H1 (cell line): Measurements from ENCODE around the gene NUP42. TPM values are rescaled to one million over a fixed set of nuclear protein-coding genes. Genes with fewer than 3 reads are reported as not detected.
"Not testable (repeated sequence)": the region's sequence is repeated elsewhere in the genome, so short reads cannot be mapped to it uniquely, and the experiment has no call there.

ENCODE experiments used
- CTCF ChIA-PET: fragments of 300-600 bp; sonication (Branson Sonifier 250); formaldehyde crosslinking; loops from one replicate; lab custom pipeline; 2021; ENCODE audit not compliant: partially characterized antibody; lab: Charles Lee
- POLR2A ChIA-PET: fragments of 300-600 bp; sonication (Branson Sonifier 250); formaldehyde crosslinking; loops from one replicate; lab custom pipeline; 2021; ENCODE audit warnings: inconsistent platforms; ENCODE audit not compliant: partially characterized antibody; lab: Charles Lee
- DNase-seq, 2 experiments: peaks; one replicate each; pipeline versions ENCODE4 v3.0.0 to v3.0.0-alpha.2; 2010 to 2022; ENCODE audit warnings: low spot score in 2 of 2, low read depth in 1 of 2, mixed read lengths in 1 of 2
- FAIRE-seq: peaks from 2 replicates; lab custom pipeline; 2011; peaks lifted over from hg19 to GRCh38; lab: Jason Lieb, UNC
- H2AFZ ChIP-seq: 2 replicates; pipeline ENCODE4 v1.8.1; 2012; ENCODE audit warnings: low read length, inconsistent platforms
- H2AK5ac ChIP-seq: 2 replicates; pipeline ENCODE4 v1.6.1; 2013; ENCODE audit warnings: low read depth, low read length
- H2BK120ac ChIP-seq: replicated peaks from 2 replicates; pipeline ENCODE3; 2013; ENCODE audit warnings: low read depth, low read length, inconsistent platforms
- H2BK12ac ChIP-seq: 2 replicates; pipeline ENCODE4 v1.6.1; 2013; ENCODE audit warnings: low read depth, low read length
- H2BK15ac ChIP-seq: 2 replicates; pipeline ENCODE4 v1.6.1; 2013; ENCODE audit warnings: low read length
- H2BK20ac ChIP-seq: 2 replicates; pipeline ENCODE4 v1.6.1; 2013; ENCODE audit warnings: low read length
- H2BK5ac ChIP-seq: 2 replicates; pipeline ENCODE4 v1.6.1; 2013; ENCODE audit warnings: low read depth, low read length
- H3K14ac ChIP-seq: 2 replicates; pipeline ENCODE4 v1.6.1; 2013; ENCODE audit warnings: inconsistent platforms; ENCODE audit not compliant: insufficient read length
- H3K18ac ChIP-seq: 2 replicates; pipeline ENCODE4 v1.6.1; 2013; ENCODE audit warnings: low read length; ENCODE audit errors: extremely low read depth
- H3K23ac ChIP-seq: 2 replicates; pipeline ENCODE4 v1.6.1; 2013; ENCODE audit warnings: inconsistent platforms; ENCODE audit not compliant: insufficient read length
- H3K23me2 ChIP-seq: 2 replicates; pipeline ENCODE4 v1.6.1; 2013; ENCODE audit warnings: low read depth, low read length
- H3K27ac ChIP-seq: 2 replicates; pipeline ENCODE4 v1.6.1; 2011; ENCODE audit warnings: low read depth, low read length, inconsistent platforms
- H3K27me3 ChIP-seq, 4 experiments: replicated peaks in 1 of 4; 1 replicate in 1 of 4; 2 replicates in 3 of 4; pipeline versions ENCODE4 v1.6.1 to v1.8.1; 2011 to 2013; ENCODE audit warnings: low read length in 3 of 4, mild to moderate bottlenecking in 3 of 4, inconsistent platforms in 2 of 4, mixed read lengths in 2 of 4, moderate library complexity in 1 of 4; ENCODE audit not compliant: control insufficient read depth in 3 of 4, insufficient read depth in 3 of 4; ENCODE audit errors: extremely low read depth in 1 of 4
- H3K36me3 ChIP-seq, 4 experiments: 2 replicates each; pipeline versions ENCODE4 v1.6.1 to v1.8.1; 2011 to 2013; ENCODE audit warnings: mild to moderate bottlenecking in 4 of 4, low read length in 3 of 4, moderate library complexity in 2 of 4, control low read depth in 1 of 4, inconsistent platforms in 1 of 4; ENCODE audit not compliant: insufficient read depth in 4 of 4, control insufficient read depth in 2 of 4
- H3K4ac ChIP-seq: replicated peaks from 2 replicates; pipeline ENCODE3; 2013; ENCODE audit warnings: low read length, low read depth, mixed read lengths, inconsistent platforms; ENCODE audit not compliant: insufficient read length
- H3K4me1 ChIP-seq, 4 experiments: replicated peaks in 1 of 4; 1 replicate in 1 of 4; 2 replicates in 3 of 4; pipeline versions ENCODE4 v1.6.1 to v1.8.1; 2011 to 2013; ENCODE audit warnings: low read length in 3 of 4, inconsistent platforms in 2 of 4, mixed read lengths in 1 of 4; ENCODE audit not compliant: insufficient read depth in 4 of 4, control insufficient read depth in 3 of 4
- H3K4me2 ChIP-seq, 2 experiments: 2 replicates each; pipeline versions ENCODE4 v1.6.1 to v1.8.1; 2011 to 2013; ENCODE audit warnings: low read depth in 2 of 2, low read length in 2 of 2, control low read depth in 1 of 2, inconsistent platforms in 1 of 2, mild to moderate bottlenecking in 1 of 2; ENCODE audit not compliant: insufficient read depth in 1 of 2
- H3K4me3 ChIP-seq, 4 experiments: fragments of 200-600, 300-600 bp in 1 of 4; sonication (generic), shearing (Covaris generic), sonication (Bioruptor Twin) in 1 of 4; 2 replicates each; pipeline versions ENCODE4 v1.5.1 to v1.8.1; 2011 to 2016; ENCODE audit warnings: low read length in 4 of 4, low read depth in 3 of 4, control low read depth in 2 of 4, inconsistent platforms in 2 of 4, mild to moderate bottlenecking in 2 of 4, mixed read lengths in 1 of 4, moderate library complexity in 1 of 4; ENCODE audit not compliant: insufficient read depth in 2 of 4; ENCODE audit errors: extremely low read depth in 1 of 4
- H3K56ac ChIP-seq: replicated peaks from 2 replicates; pipeline ENCODE3; 2013; ENCODE audit warnings: low read depth, mild to moderate bottlenecking, mixed read lengths, low read length, inconsistent platforms; ENCODE audit not compliant: insufficient read length
- H3K79me1 ChIP-seq: 2 replicates; pipeline ENCODE4 v1.6.1; 2013; ENCODE audit warnings: low read depth, low read length, control low read depth
- H3K79me2 ChIP-seq, 2 experiments: 2 replicates each; pipeline versions ENCODE4 v1.6.1 to v1.8.1; 2012 to 2013; ENCODE audit warnings: low read length in 2 of 2, mild to moderate bottlenecking in 2 of 2, inconsistent platforms in 1 of 2; ENCODE audit not compliant: insufficient read depth in 2 of 2, control insufficient read depth in 1 of 2
- H3K9ac ChIP-seq, 4 experiments: replicated peaks in 1 of 4; 1 replicate in 1 of 4; 2 replicates in 3 of 4; pipeline versions ENCODE4 v1.6.1 to v1.8.1; 2011 to 2013; ENCODE audit warnings: low read depth in 3 of 4, low read length in 3 of 4, control low read depth in 2 of 4, mild to moderate bottlenecking in 2 of 4, moderate library complexity in 2 of 4, inconsistent platforms in 1 of 4; ENCODE audit errors: extremely low read depth in 1 of 4
- H3K9me3 ChIP-seq, 2 experiments: 2 replicates each; pipeline versions ENCODE4 v1.6.1 to v1.8.1; 2012 to 2013; ENCODE audit warnings: mild to moderate bottlenecking in 2 of 2, moderate library complexity in 2 of 2, control low read depth in 1 of 2, inconsistent platforms in 1 of 2, low read depth in 1 of 2, low read length in 1 of 2, mixed read lengths in 1 of 2; ENCODE audit not compliant: insufficient read depth in 2 of 2
- H4K20me1 ChIP-seq, 2 experiments: replicated peaks in 1 of 2; 2 replicates each; pipeline versions ENCODE3 to v1.8.1; 2011 to 2013; ENCODE audit warnings: inconsistent platforms in 2 of 2, low read length in 2 of 2, mild to moderate bottlenecking in 1 of 2; ENCODE audit not compliant: insufficient read depth in 2 of 2, control insufficient read depth in 1 of 2
- H4K5ac ChIP-seq: 2 replicates; pipeline ENCODE4 v1.6.1; 2013; ENCODE audit warnings: low read length, low read depth, mixed read lengths, inconsistent platforms; ENCODE audit not compliant: insufficient read length
- H4K8ac ChIP-seq: 2 replicates; pipeline ENCODE4 v1.8.0; 2013; ENCODE audit warnings: mild to moderate bottlenecking, moderate library complexity, low read length, inconsistent platforms; ENCODE audit not compliant: insufficient read depth; ENCODE audit errors: extremely low read depth
- H4K91ac ChIP-seq: replicated peaks from 2 replicates; pipeline ENCODE3; 2013; ENCODE audit warnings: low read length, mixed read lengths, inconsistent platforms; ENCODE audit not compliant: insufficient read length
- WGBS, 2 experiments: shearing (Covaris generic) in 1 of 2; methylation state at CpG; one replicate each; pipeline versions ENCODE4 v1.1.6 to v1.1.7; 2013 to 2015; ENCODE audit warnings: low lambda C conversion rate in 2 of 2, mixed read lengths in 2 of 2, inconsistent platforms in 1 of 2, low coverage in 1 of 2, missing lambda C conversion rate in 1 of 2; ENCODE audit not compliant: insufficient replicate concordance in 2 of 2, insufficient coverage in 1 of 2, insufficient read length in 1 of 2; ENCODE audit errors: extremely low coverage in 1 of 2, missing lambda C conversion rate in 1 of 2; 5-methylcytosine and 5-hydroxymethylcytosine counted together
- polyA plus RNA-seq, 7 experiments: library from polyadenylated mRNA; depleted of rRNA in 3 of 7; stranded (reverse) in 5 of 7; unstranded in 2 of 7; fragments of >200 nt in 5 of 7; fragments of 200-250 nt in 2 of 7; gene quantifications; 1 replicate in 5 of 7; 2 replicates in 1 of 7; 4 replicates in 1 of 7; pipeline versions ENCODE4 v1.2.1 to v1.2.3, GENCODE V29; 2011 to 2013; ENCODE audit warnings: missing spikeins in 2 of 7, mixed read lengths in 2 of 7
- total RNA-seq: library from RNA; stranded (reverse); fragmentation: NEBNext Ultra II Directional; extraction: Animal tissue kit (Norgen Biotek cat#: 25700); gene quantifications from 2 replicates; pipeline ENCODE4 v1.2.1, GENCODE V29; 2021

The NUP42 gene
- total and polyA plus RNA-seq, 2 of the 8 experiments (the other 6 are each of a cell fraction or from before 2014, with no cell fraction given), result 31.8 to 41.2 TPM

DNA sequence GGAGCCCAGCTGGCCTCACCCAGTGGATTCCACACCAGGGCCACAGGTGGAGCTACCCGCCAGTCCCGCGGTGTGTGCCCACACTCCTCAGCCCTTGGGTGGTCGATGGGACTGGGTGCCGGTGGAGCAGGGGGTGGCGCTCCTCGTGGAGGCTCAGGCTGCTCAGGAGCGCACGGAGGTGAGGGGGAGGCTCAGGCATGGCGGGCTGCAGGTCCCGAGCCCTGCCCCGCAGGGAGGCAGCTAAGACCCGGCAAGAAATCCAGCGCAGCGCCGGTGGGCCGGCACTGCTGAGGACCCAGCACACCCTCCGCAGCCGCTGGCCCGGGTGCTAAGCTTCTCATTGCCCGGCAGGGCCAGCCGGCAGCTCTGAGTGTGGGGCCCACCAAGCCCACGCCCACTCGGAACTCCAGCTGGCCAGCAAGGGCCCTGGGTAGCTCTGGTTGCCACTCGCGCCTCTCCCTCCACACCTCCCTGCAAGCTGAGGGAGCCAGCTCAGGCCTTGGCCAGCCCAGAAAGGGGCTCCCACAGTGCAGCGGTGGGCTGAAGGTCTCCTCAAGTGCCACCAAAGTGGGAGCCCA is 11.9 kb downstream of the NUP42 start:
- H4K8ac ChIP-seq, H3K9me3 ChIP-seq, H3K56ac ChIP-seq, H3K4me3 ChIP-seq, DNase-seq, H3K27ac ChIP-seq, H3K23ac ChIP-seq, H2BK20ac ChIP-seq, H2BK120ac ChIP-seq, H3K4me2 ChIP-seq, H4K5ac ChIP-seq, H3K4me1 ChIP-seq, H2BK5ac ChIP-seq, FAIRE-seq, H4K20me1 ChIP-seq, H3K14ac ChIP-seq, H3K23me2 ChIP-seq, H3K9ac ChIP-seq, H3K18ac ChIP-seq, H3K79me2 ChIP-seq, H3K4ac ChIP-seq, H2AFZ ChIP-seq, H2BK12ac ChIP-seq, H3K79me1 ChIP-seq, H2AK5ac ChIP-seq, H4K91ac ChIP-seq, H3K27me3 ChIP-seq, H2BK15ac ChIP-seq: not testable (repeated sequence)
- ChIA-PET CTCF (interaction anchor here (0.6 to 1.7 kb wide), 8 partner anchors 9 to 634 kb away, joined by 3 to 7 read pairs (median 3); partner anchors contain the start of gene IL6), POLR2A (interaction anchor here (0.6 to 2.9 kb wide), 5 partner anchors 9 to 355 kb away, joined by 3 to 10 read pairs (median 3); no protein-coding TSS in a partner anchor)
- H3K36me3 ChIP-seq, result peaks cover 0 to 38% (median 19%) of the 10 kb centered on the region in 4 experiments; a peak in 6 of 8 replicates
- 95% methylated on average over 26 of the region's 27 CpGs; no CpG with 5 or more reads in 1 of the 2 experiments for WGBS, 2 experiments
